Ascending aorta (tissue), 2 donors: ENCODE data around the gene CALHM2. TPM values are rescaled to one million over a fixed set of nuclear protein-coding genes. Genes with fewer than 3 reads are reported as not detected.

Experiments used
- DNase-seq, 2 donors: peaks; one replicate each; pipeline ENCODE4 v3.0.0-alpha.2; 2019; ENCODE audit warnings: low spot score in 2 of 2
- H3K27ac ChIP-seq, 2 donors: fragments of 200-600 bp; sonication (generic); one replicate each; pipeline ENCODE4 v1.5.1; 2016 to 2017; ENCODE audit warnings: mild to moderate bottlenecking in 1 of 2
- H3K27me3 ChIP-seq: fragments of 200-600 bp; sonication (generic); one replicate; pipeline ENCODE4 v1.5.1; 2017
- H3K36me3 ChIP-seq, 2 donors: fragments of 200-600 bp; sonication (generic); one replicate each; pipeline ENCODE4 v1.5.1; 2016
- H3K4me1 ChIP-seq, 2 donors: fragments of 200-600 bp; sonication (generic); one replicate each; pipeline ENCODE4 v1.5.1; 2016 to 2017; ENCODE audit warnings: mild to moderate bottlenecking in 1 of 2
- H3K4me3 ChIP-seq, 2 donors: fragments of 200-600 bp; sonication (generic); one replicate each; pipeline ENCODE4 v1.5.1; 2016 to 2017; ENCODE audit warnings: mild to moderate bottlenecking in 1 of 2
- H3K9me3 ChIP-seq, 2 donors: fragments of 200-600 bp; sonication (generic); one replicate each; pipeline ENCODE4 v1.5.1; 2016
- intact Hi-C: fragments of 100-400 bp; cut with DNase I; formaldehyde crosslinking; loops from one replicate; pipeline ENCODE4 v1.15.1; 2023
- total RNA-seq: library from RNA; depleted of rRNA; stranded (reverse); fragments of >200 nt; gene quantifications from one replicate; pipeline ENCODE4 v1.1.0, GENCODE V29; 2016
- TF ChIP-seq, protein P1 (sequence below), 3 experiments: fragments of 200-600 bp in 2 of 3; fragments of 450-650 bp in 1 of 3; sonication (generic) in 2 of 3; IDR thresholded peaks; one replicate each; pipeline ENCODE4 v1.5.1; 2016 to 2019; ENCODE audit warnings: antibody characterized with exemption in 3 of 3, mild to moderate bottlenecking in 1 of 3, moderate library complexity in 1 of 3

The CALHM2 gene
- total RNA-seq, 1 donor from 2014 or later, result 124 TPM

DNA sequence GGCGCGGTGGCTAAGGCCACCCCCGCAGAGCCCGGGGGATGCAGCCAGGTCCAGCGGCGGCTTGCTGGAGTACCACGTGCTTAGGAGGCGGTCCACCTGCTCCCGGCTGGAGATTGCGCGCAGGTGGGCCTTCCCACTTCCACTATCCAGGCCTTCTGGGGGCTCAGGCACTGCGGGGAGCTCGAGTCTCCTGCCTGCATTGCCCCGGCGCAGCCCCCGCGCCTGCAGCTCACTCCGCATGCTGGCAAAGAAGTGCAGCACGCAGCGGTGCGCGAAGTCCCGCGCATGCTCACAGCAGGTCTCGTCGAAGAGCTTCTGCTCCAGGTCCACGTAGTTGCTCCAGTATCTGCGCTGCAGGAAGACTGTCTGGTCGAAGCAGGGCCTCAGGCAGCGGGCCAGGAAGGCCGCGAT is 21.1 kb upstream of the CALHM2 start:
- Histone ChIP-seq H3K4me1 (no peaks in the 10 kb centered on the region), H3K27me3 (no peaks in the 10 kb centered on the region), H3K4me3 (no peak overlapping the region), H3K36me3 (no peaks in the 10 kb centered on the region), H3K9me3 (no peaks in the 10 kb centered on the region), H3K27ac (no peak overlapping the region)
- no peak for DNase-seq
- TF ChIP-seq, protein P1, sequence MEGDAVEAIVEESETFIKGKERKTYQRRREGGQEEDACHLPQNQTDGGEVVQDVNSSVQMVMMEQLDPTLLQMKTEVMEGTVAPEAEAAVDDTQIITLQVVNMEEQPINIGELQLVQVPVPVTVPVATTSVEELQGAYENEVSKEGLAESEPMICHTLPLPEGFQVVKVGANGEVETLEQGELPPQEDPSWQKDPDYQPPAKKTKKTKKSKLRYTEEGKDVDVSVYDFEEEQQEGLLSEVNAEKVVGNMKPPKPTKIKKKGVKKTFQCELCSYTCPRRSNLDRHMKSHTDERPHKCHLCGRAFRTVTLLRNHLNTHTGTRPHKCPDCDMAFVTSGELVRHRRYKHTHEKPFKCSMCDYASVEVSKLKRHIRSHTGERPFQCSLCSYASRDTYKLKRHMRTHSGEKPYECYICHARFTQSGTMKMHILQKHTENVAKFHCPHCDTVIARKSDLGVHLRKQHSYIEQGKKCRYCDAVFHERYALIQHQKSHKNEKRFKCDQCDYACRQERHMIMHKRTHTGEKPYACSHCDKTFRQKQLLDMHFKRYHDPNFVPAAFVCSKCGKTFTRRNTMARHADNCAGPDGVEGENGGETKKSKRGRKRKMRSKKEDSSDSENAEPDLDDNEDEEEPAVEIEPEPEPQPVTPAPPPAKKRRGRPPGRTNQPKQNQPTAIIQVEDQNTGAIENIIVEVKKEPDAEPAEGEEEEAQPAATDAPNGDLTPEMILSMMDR (IDR thresholded peaks at IDR 0.05), result no peak
- intact Hi-C loops, result no loop called here

DNA sequence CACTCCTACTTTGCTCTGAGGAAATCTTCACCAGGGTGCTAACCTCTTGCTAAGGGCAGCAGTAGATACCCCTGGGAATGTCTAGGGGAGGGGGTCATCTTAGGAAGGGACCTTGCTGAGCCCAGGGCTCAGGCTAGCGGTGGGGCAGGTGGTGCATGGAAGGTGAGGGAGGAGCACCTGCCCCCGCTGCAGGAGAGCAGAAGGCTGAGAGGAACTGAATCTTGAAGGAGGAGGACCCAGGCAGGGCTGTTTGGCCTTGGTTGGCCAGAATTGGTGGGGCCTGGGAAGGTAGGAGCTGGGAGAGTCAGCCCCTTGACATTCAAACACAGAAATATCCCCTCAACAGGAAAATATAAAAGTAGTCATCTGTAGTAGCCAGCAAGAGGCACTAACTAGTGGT is 19.8 kb upstream of the CALHM2 start:
- H3K4me1 ChIP-seq, result no peaks in the 10 kb centered on the region
- intact Hi-C loops, result no loop called here
- no peaks in the 10 kb centered on the region for H3K27me3 ChIP-seq
- TF ChIP-seq, protein P1 (IDR thresholded peaks at IDR 0.05), result no peak
- DNase-seq, result no peak
- no peaks in the 10 kb centered on the region for H3K9me3 ChIP-seq
- H3K36me3 ChIP-seq, result no peaks in the 10 kb centered on the region
- H3K4me3 ChIP-seq, result no peak overlapping the region
- H3K27ac ChIP-seq, result peak overlapping the region in 1 of 2 donors; percentile 2

DNA sequence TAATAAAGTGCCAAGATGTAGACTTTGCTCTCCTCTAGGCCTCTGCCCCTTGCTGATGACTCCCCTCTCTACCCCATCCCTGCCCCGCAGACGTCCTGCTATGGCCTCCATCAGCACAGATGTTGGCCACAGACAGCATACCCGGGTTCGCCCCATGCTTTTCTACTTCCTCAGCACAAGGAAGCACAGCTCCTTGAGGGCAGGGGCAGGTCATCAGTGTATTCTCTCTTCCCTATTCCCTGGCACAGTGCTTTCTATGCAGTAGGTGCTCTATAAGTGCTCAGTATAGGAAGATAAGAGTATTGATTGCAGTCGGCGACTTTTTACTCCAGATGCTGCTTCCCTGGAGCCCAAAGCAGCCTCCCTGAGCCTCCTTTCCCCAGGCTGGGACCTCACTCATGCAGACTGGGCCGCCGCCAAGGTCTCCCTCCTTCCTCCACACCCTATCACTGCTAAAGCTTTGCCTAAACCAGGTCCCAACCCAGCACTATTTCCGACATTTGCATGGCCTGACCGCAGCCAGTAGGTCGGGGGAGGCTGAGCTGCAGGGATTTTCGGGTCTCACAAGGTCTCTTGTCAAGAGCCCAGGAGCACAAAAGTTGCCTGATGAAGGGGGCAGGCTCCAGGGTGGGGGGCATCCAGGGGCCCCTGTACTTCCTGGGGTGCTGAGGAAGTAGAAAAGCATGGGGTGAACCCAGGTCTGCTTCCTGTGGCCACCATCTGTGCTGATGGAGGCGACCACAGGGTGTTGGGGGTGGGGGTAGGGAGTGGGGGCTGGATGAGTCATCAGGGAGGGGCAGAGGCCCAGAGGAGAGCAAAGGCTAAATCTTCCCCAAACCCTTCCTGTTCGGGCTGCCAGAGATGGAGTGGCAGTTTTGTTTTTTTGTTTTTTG is 18.8 kb upstream of the CALHM2 start:
- Histone ChIP-seq H3K4me1 (no peaks in the 10 kb centered on the region), H3K36me3 (no peaks in the 10 kb centered on the region), H3K27ac (peak overlapping the region in 1 of 2 donors; percentile 12), H3K4me3 (no peak overlapping the region), H3K9me3 (no peaks in the 10 kb centered on the region), H3K27me3 (no peaks in the 10 kb centered on the region)
- intact Hi-C loops, result no loop called here
- no peak for DNase-seq
- TF ChIP-seq, protein P1 (IDR thresholded peaks at IDR 0.05), result no peak

DNA sequence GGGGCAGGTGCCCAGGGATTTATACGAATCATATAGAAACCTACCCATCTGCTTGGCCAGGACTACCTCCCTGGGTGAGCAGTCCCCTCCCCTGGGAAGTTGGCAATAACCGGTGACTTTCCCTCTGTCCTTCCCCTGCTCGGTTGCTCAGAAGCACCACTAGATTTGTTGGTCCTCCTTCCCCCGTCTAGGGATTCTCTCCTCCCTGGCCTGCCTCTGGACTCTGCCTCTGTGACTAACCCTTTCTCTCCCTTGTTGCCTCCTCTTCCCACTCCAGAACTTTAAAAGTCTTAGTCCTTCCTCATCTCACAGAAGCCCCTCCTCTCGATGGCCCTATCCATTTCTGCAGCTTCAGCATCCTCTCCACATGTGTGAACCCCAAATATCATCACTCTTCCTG is 17.0 kb upstream of the CALHM2 start:
- intact Hi-C loops, result no loop called here
- DNase-seq, result no peak
- Histone ChIP-seq H3K36me3 (no peaks in the 10 kb centered on the region), H3K4me3 (no peak overlapping the region), H3K27me3 (no peaks in the 10 kb centered on the region), H3K9me3 (no peaks in the 10 kb centered on the region), H3K27ac (no peak overlapping the region), H3K4me1 (no peaks in the 10 kb centered on the region)
- TF ChIP-seq, protein P1 (IDR thresholded peaks at IDR 0.05), result no peak

DNA sequence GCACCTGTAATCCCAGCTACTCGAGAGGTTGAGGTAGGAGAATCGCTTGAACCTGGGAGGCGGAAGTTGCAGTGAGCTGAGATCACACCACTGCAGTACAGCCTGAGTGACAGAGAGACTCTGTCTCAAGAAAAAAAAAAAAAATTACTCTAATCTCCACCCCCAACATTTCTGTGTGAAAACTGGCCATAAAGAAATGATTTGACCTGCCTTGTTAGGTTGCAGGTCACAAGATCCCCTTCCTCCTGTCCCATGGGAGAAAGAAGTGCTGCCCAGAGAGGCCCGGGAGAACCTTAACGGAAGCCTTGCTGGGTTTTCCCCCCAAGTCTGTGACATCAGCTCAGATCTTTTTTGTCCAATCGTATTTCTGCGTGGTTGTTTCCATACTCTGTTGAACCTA is 15.2 kb upstream of the CALHM2 start:
- Histone ChIP-seq H3K36me3 (no peaks in the 10 kb centered on the region), H3K9me3 (no peaks in the 10 kb centered on the region), H3K4me3 (no peak overlapping the region), H3K4me1 (no peaks in the 10 kb centered on the region), H3K27me3 (no peaks in the 10 kb centered on the region), H3K27ac (no peak overlapping the region)
- no peak for DNase-seq
- TF ChIP-seq, protein P1 (IDR thresholded peaks at IDR 0.05), result no peak
- intact Hi-C loops, result no loop called here
